Chondrocyte (in vitro differentiated cells): Measurements from ENCODE around the gene ARSI. TPM values are rescaled to one million over a fixed set of nuclear protein-coding genes. Genes with fewer than 3 reads are reported as not detected.

ENCODE experiments used
- DNase-seq: peaks from one replicate; pipeline ENCODE4 v3.0.0; 2021; ENCODE audit warnings: mixed read lengths, low spot score
- H3K27ac Mint-ChIP-seq: one replicate; pipeline ENCODE4 v1.8.0; 2021; ENCODE audit warnings: mild to moderate bottlenecking, moderate library complexity, mixed read lengths; ENCODE audit not compliant: unreplicated experiment
- H3K27me3 Mint-ChIP-seq: 2 replicates; pipeline ENCODE4 v1.8.0; 2021; ENCODE audit warnings: low read depth, mixed read lengths
- H3K36me3 Mint-ChIP-seq: 2 replicates; pipeline ENCODE4 v1.8.0; 2021; ENCODE audit warnings: low read depth, mixed read lengths
- H3K4me1 Mint-ChIP-seq: 2 replicates; pipeline ENCODE4 v1.8.0; 2021; ENCODE audit warnings: low read depth, mild to moderate bottlenecking, mixed read lengths
- H3K4me3 Mint-ChIP-seq: one replicate; pipeline ENCODE4 v1.8.0; 2021; ENCODE audit warnings: mild to moderate bottlenecking, moderate library complexity, mixed read lengths; ENCODE audit not compliant: unreplicated experiment
- H3K9me3 Mint-ChIP-seq: 2 replicates; pipeline ENCODE4 v1.8.0; 2021; ENCODE audit warnings: low read depth, mixed read lengths
- total RNA-seq: library from RNA; stranded (reverse); gene quantifications from 3 replicates; pipeline ENCODE4 v1.2.1, GENCODE V29; 2021
- TF ChIP-seq, protein P1 (sequence below): fragments of 200-600 bp; sonication (generic); IDR thresholded peaks from 2 replicates; pipeline ENCODE4 v1.5.0; 2021; ENCODE audit warnings: antibody characterized with exemption, mild to moderate bottlenecking, moderate library complexity

Gene ARSI
- total RNA-seq, 1 donor from 2014 or later, result 2.4 TPM

- H3K4me3 Mint-ChIP-seq, result no peak overlapping the region
- peaks cover 25% of the 10 kb centered on the region for H3K4me1 Mint-ChIP-seq
Measured at GRCh38 chr5:150309886-150310239, 7.2 kb upstream of the ARSI start.

DNA sequence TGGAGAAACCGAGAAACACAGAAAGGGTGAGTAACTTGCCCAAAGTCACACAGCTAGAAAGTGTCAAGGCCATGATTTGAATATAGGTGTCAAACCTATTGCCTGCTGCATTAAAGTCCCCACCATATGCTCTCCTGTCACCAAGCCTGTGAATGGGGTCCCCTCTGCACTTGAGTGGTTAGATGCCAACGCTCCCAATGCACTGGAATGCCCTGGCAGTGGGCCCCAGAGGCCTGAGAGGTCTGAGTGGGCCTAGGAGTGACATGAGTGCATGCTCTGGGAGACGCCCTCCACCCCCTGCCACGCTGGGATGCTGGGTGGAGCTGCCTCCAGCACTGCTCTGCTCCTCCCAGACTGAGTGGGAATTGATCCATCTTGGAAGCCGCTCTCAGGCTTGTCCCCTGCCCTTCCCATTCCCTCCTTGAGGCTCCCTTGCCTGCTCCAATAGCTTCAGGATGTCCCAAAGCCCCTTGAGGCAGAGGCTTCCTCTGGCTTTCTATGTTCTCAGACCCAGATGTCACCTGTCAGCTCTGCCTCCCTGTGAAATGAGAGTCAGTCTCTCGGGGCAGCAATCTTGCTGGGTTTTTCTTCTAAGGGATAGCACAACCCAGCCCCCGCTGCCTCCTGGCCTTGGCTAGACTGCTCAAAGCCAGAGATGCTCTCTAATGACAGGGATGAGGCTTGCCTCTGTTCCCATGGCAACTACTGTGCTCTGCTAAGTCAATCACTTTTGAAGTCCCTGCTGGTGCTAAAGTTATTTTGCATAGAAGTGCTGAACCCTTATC lies 6.6 kb upstream of the ARSI start:
- Mint-ChIP-seq H3K4me1 (peaks cover 20% of the 10 kb centered on the region), H3K9me3 (no peaks in the 10 kb centered on the region), H3K36me3 (no peaks in the 10 kb centered on the region), H3K27me3 (no peaks in the 10 kb centered on the region), H3K27ac (no peak overlapping the region), H3K4me3 (no peak overlapping the region)
- TF ChIP-seq, protein P1, sequence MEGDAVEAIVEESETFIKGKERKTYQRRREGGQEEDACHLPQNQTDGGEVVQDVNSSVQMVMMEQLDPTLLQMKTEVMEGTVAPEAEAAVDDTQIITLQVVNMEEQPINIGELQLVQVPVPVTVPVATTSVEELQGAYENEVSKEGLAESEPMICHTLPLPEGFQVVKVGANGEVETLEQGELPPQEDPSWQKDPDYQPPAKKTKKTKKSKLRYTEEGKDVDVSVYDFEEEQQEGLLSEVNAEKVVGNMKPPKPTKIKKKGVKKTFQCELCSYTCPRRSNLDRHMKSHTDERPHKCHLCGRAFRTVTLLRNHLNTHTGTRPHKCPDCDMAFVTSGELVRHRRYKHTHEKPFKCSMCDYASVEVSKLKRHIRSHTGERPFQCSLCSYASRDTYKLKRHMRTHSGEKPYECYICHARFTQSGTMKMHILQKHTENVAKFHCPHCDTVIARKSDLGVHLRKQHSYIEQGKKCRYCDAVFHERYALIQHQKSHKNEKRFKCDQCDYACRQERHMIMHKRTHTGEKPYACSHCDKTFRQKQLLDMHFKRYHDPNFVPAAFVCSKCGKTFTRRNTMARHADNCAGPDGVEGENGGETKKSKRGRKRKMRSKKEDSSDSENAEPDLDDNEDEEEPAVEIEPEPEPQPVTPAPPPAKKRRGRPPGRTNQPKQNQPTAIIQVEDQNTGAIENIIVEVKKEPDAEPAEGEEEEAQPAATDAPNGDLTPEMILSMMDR, result no peak
- DNase-seq, result no peak

More at GRCh38 chr5:150309886-150310239, 7.2 kb upstream of the ARSI start:
- no peaks in the 10 kb centered on the region for H3K9me3 Mint-ChIP-seq
- no peak for DNase-seq
- no peak overlapping the region for H3K27ac Mint-ChIP-seq
- no peaks in the 10 kb centered on the region for H3K27me3 Mint-ChIP-seq
- no peaks in the 10 kb centered on the region for H3K36me3 Mint-ChIP-seq
- TF ChIP-seq, protein P1, result no peak

DNA sequence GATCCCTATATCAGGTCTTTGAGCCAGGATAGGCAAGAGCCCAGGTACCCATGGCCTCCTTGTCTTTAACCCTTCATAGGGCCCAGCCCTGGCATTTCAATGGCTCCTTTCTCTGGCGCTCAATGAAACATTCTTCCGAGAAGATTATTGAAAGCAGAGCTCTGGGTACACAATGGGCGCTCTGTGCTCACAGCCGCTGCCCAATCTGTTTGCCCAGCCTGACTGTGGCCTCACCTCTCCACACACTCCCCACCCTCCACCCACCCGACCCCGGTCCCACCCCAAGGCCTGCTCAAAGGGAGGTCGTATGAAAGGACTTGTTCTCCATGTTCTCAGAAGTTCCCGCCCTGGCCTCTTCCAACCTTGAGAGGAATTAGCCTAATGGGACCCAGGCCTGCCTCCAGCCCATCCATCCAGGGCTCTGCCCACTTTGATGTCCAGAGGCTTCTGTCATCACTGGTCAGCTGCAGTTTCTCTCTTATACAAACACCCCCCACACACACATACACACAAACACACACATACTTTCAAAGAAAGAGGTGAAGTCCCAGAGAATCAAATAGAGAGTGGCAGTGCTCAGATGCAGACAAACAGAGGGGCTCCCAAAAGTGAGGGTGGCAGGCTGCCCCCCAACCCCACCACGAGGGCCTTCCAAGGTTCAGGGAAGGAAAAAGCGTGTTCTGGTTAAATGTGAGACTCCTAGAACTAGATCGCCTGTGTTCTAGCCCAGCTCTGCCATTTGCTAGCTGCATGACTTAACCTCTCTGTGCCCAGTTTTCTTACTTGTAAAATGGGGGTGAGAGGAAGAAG lies 5.1 kb upstream of the ARSI start:
- H3K27ac Mint-ChIP-seq, result no peak overlapping the region
- no peak overlapping the region for H3K4me3 Mint-ChIP-seq
- DNase-seq, result peak; percentile 40
- no peaks in the 10 kb centered on the region for H3K9me3 Mint-ChIP-seq
- TF ChIP-seq, protein P1, result no peak
- H3K27me3 Mint-ChIP-seq, result no peaks in the 10 kb centered on the region
- H3K4me1 Mint-ChIP-seq, result peaks cover 27% of the 10 kb centered on the region
- H3K36me3 Mint-ChIP-seq, result no peaks in the 10 kb centered on the region

- Mint-ChIP-seq H3K4me3 (no peak overlapping the region), H3K9me3 (no peaks in the 10 kb centered on the region), H3K4me1 (peaks cover 31% of the 10 kb centered on the region), H3K27me3 (no peaks in the 10 kb centered on the region), H3K36me3 (no peaks in the 10 kb centered on the region), H3K27ac (no peak overlapping the region)
- peak; percentile 58 for DNase-seq
- TF ChIP-seq, protein P1, result no peak
Measured at GRCh38 chr5:150306775-150307174, 4.1 kb upstream of the ARSI start.

DNA sequence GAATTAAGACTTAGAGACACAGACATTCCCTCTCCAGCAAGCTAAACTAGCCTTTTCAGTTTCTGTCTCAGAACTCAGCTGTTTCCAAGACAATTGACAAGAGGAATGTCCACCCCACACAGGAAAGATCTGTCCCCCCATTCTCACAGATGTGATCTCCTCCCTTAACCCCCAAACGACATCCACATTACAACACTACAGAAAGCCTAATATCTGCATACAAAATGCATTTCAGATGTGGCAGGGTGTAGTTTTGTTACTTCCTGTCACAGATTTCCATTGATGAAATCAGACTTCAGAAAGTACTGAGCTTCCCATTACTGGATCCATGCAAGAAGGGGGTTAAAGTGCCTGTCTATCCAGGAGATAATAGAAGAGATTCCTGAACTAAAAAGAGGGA lies 2.9 kb upstream of the ARSI start:
- no peaks in the 10 kb centered on the region for H3K9me3 Mint-ChIP-seq
- H3K36me3 Mint-ChIP-seq, result no peaks in the 10 kb centered on the region
- DNase-seq, result no peak
- peaks cover 42% of the 10 kb centered on the region for H3K4me1 Mint-ChIP-seq
- H3K27me3 Mint-ChIP-seq, result no peaks in the 10 kb centered on the region
- H3K27ac Mint-ChIP-seq, result no peak overlapping the region
- TF ChIP-seq, protein P1, result no peak
- no peak overlapping the region for H3K4me3 Mint-ChIP-seq
